GM19035 (cell line): ENCODE measurements around the gene CLCN6.

Experiments
- ATAC-seq: cut with Tn5 transposase; IDR thresholded peaks from one replicate; pipeline ENCODE4 v1.9.1; 2021; ENCODE audit not compliant: unreplicated experiment

CLCN6 gene

GRCh38 chr1:11847667-11848372, 41.8 kb downstream of the CLCN6 start, which contains the start of gene NPPA:
NPPA (minus strand) TSS chr1:11847783; CDS start chr1:11847684, 99 bp downstream.
- no peak for ATAC-seq

GRCh38 chr1:11848373-11848700, 42.3 kb downstream of the CLCN6 start:
- ATAC-seq: no peak

- no peak for ATAC-seq
These were observed 44.2 kb downstream of the CLCN6 start for GRCh38 chr1:11850156-11850555.

- ATAC-seq: no peak
These were observed 45.2 kb downstream of the CLCN6 start for GRCh38 chr1:11851180-11851579.

GRCh38 chr1:11854519-11854918, 48.5 kb downstream of the CLCN6 start:
- ATAC-seq: no peak

- ATAC-seq: no peak
These were observed 49.4 kb downstream of the CLCN6 start for GRCh38 chr1:11855430-11855829.

GRCh38 chr1:11856698-11857097, 50.7 kb downstream of the CLCN6 start:
- no peak for ATAC-seq

GRCh38 chr1:11857164-11857851, 51.3 kb downstream of the CLCN6 start:
- no peak for ATAC-seq

- no peak for ATAC-seq
These were observed 52.2 kb downstream of the CLCN6 start for GRCh38 chr1:11858158-11858557.

- ATAC-seq: no peak
These were observed 52.6 kb downstream of the CLCN6 start, which contains the start of gene NPPB for GRCh38 chr1:11858613-11858967. NPPB (minus strand) TSS chr1:11858945; CDS start chr1:11858833, 112 bp downstream.

GRCh38 chr1:11858968-11859871, 53.2 kb downstream of the CLCN6 start:
- no peak for ATAC-seq

- no peak for ATAC-seq
These were observed 54.1 kb downstream of the CLCN6 start for GRCh38 chr1:11860083-11860482.

GRCh38 chr1:11860587-11860986, 54.6 kb downstream of the CLCN6 start:
- no peak for ATAC-seq

GRCh38 chr1:11862890-11863289, 56.9 kb downstream of the CLCN6 start:
- ATAC-seq: no peak

GRCh38 chr1:11868331-11868980, 62.5 kb downstream of the CLCN6 start:
- no peak for ATAC-seq

GRCh38 chr1:11869104-11869503, 63.1 kb downstream of the CLCN6 start:
- ATAC-seq: no peak

GRCh38 chr1:11869650-11870207, 63.7 kb downstream of the CLCN6 start:
- no peak for ATAC-seq

- ATAC-seq: no peak
These were observed 66.6 kb downstream of the CLCN6 start for GRCh38 chr1:11872545-11872944.

- ATAC-seq: no peak
These were observed 67.6 kb downstream of the CLCN6 start for GRCh38 chr1:11873395-11874257.

- no peak for ATAC-seq
These were observed 68.2 kb downstream of the CLCN6 start for GRCh38 chr1:11874258-11874562.
